WTC11 (cell line): ENCODE results near the gene STS.

Experiments used
- CREB1 ChIP-seq: sonication (generic); formaldehyde crosslinking; IDR thresholded peaks from 2 replicates; pipeline ENCODE4 v1.8.0; 2023; ENCODE audit warnings: mild to moderate bottlenecking, missing genetic modification reagents
- NR3C1 ChIP-seq: sonication (generic); formaldehyde crosslinking; conservative IDR thresholded peaks from 2 replicates; pipeline ENCODE4 v1.8.1; 2023; ENCODE audit warnings: low read depth, mild to moderate bottlenecking, missing genetic modification reagents
- PRRX2 ChIP-seq: fragments of 250-450 bp; sonication (Bioruptor Pico); IDR thresholded peaks from 2 replicates; pipeline ENCODE4 v1.8.0; 2021; ENCODE audit warnings: mild to moderate bottlenecking
- ZBTB21 ChIP-seq: sonication (generic); formaldehyde crosslinking; IDR thresholded peaks from 2 replicates; pipeline ENCODE4 v1.8.1; 2023; ENCODE audit warnings: mild to moderate bottlenecking, missing genetic modification reagents, borderline replicate concordance
- ZNF121 ChIP-seq: sonication (generic); formaldehyde crosslinking; IDR thresholded peaks from 2 replicates; pipeline ENCODE4 v1.8.0; 2023; ENCODE audit warnings: missing genetic modification reagents
- TF ChIP-seq, protein P1 (sequence below): fragments of 200-600 bp; IDR thresholded peaks from 2 replicates; pipeline ENCODE4 v1.8.0; 2022; ENCODE audit warnings: antibody characterized with exemption
- TF ChIP-seq, protein P2 (sequence below): sonication (generic); formaldehyde crosslinking; conservative IDR thresholded peaks from 2 replicates; pipeline ENCODE4 v1.8.1; 2022; ENCODE audit warnings: mild to moderate bottlenecking, missing genetic modification reagents
- TF ChIP-seq, protein P3 (sequence below): sonication (generic); formaldehyde crosslinking; IDR thresholded peaks from 2 replicates; pipeline ENCODE4 v1.8.1; 2023; ENCODE audit warnings: mild to moderate bottlenecking, missing genetic modification reagents, moderate library complexity
- TF ChIP-seq, protein P4 (sequence below): sonication (generic); formaldehyde crosslinking; IDR thresholded peaks from 2 replicates; pipeline ENCODE4 v1.8.0; 2023; ENCODE audit warnings: mild to moderate bottlenecking, missing genetic modification reagents
- TF ChIP-seq, protein P5 (sequence below): sonication (generic); formaldehyde crosslinking; IDR thresholded peaks from 2 replicates; pipeline ENCODE4 v1.8.1; 2023; ENCODE audit warnings: mild to moderate bottlenecking, missing genetic modification reagents
- TF ChIP-seq, protein P6 (sequence below): sonication (generic); formaldehyde crosslinking; IDR thresholded peaks from 2 replicates; pipeline ENCODE4 v1.8.0; 2022; ENCODE audit warnings: missing genetic modification reagents
- TF ChIP-seq, protein P7 (sequence below): sonication (generic); formaldehyde crosslinking; IDR thresholded peaks from 2 replicates; pipeline ENCODE4 v1.8.1; 2022; ENCODE audit warnings: low read depth, mild to moderate bottlenecking, moderate library complexity, missing genetic modification reagents, borderline replicate concordance

DNA sequence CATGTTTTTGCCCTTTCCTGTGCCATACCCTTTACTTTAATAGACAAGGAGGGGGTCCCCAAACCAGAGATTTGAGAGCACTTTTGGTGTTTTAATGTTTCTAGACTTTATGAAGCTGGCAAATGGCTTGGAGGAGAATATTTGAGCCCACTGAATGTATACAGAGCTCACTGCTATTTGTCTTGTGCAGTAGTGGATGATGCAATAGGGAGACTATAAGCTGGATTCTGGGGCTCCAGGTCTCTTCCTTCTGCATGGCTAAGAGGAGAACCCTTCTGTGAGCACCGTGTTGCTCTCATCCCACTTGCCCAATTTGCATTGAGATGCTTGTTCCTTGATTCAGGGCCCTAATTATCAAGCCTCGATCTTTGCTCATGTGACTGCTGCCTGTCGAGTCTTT, 9.4 kb downstream of the STS start:
- TF ChIP-seq, protein P1, sequence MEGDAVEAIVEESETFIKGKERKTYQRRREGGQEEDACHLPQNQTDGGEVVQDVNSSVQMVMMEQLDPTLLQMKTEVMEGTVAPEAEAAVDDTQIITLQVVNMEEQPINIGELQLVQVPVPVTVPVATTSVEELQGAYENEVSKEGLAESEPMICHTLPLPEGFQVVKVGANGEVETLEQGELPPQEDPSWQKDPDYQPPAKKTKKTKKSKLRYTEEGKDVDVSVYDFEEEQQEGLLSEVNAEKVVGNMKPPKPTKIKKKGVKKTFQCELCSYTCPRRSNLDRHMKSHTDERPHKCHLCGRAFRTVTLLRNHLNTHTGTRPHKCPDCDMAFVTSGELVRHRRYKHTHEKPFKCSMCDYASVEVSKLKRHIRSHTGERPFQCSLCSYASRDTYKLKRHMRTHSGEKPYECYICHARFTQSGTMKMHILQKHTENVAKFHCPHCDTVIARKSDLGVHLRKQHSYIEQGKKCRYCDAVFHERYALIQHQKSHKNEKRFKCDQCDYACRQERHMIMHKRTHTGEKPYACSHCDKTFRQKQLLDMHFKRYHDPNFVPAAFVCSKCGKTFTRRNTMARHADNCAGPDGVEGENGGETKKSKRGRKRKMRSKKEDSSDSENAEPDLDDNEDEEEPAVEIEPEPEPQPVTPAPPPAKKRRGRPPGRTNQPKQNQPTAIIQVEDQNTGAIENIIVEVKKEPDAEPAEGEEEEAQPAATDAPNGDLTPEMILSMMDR = no peak
- TF ChIP-seq, protein P2, sequence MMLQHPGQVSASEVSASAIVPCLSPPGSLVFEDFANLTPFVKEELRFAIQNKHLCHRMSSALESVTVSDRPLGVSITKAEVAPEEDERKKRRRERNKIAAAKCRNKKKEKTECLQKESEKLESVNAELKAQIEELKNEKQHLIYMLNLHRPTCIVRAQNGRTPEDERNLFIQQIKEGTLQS (CRISPR knock-in tag) = no peak
- TF ChIP-seq, protein P3, sequence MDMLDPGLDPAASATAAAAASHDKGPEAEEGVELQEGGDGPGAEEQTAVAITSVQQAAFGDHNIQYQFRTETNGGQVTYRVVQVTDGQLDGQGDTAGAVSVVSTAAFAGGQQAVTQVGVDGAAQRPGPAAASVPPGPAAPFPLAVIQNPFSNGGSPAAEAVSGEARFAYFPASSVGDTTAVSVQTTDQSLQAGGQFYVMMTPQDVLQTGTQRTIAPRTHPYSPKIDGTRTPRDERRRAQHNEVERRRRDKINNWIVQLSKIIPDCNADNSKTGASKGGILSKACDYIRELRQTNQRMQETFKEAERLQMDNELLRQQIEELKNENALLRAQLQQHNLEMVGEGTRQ (CRISPR knock-in tag) = no peak
- TF ChIP-seq CREB1 (CRISPR knock-in tag) = no peak
- TF ChIP-seq, protein P4, sequence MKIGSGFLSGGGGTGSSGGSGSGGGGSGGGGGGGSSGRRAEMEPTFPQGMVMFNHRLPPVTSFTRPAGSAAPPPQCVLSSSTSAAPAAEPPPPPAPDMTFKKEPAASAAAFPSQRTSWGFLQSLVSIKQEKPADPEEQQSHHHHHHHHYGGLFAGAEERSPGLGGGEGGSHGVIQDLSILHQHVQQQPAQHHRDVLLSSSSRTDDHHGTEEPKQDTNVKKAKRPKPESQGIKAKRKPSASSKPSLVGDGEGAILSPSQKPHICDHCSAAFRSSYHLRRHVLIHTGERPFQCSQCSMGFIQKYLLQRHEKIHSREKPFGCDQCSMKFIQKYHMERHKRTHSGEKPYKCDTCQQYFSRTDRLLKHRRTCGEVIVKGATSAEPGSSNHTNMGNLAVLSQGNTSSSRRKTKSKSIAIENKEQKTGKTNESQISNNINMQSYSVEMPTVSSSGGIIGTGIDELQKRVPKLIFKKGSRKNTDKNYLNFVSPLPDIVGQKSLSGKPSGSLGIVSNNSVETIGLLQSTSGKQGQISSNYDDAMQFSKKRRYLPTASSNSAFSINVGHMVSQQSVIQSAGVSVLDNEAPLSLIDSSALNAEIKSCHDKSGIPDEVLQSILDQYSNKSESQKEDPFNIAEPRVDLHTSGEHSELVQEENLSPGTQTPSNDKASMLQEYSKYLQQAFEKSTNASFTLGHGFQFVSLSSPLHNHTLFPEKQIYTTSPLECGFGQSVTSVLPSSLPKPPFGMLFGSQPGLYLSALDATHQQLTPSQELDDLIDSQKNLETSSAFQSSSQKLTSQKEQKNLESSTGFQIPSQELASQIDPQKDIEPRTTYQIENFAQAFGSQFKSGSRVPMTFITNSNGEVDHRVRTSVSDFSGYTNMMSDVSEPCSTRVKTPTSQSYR = no peak
- TF ChIP-seq, protein P5, sequence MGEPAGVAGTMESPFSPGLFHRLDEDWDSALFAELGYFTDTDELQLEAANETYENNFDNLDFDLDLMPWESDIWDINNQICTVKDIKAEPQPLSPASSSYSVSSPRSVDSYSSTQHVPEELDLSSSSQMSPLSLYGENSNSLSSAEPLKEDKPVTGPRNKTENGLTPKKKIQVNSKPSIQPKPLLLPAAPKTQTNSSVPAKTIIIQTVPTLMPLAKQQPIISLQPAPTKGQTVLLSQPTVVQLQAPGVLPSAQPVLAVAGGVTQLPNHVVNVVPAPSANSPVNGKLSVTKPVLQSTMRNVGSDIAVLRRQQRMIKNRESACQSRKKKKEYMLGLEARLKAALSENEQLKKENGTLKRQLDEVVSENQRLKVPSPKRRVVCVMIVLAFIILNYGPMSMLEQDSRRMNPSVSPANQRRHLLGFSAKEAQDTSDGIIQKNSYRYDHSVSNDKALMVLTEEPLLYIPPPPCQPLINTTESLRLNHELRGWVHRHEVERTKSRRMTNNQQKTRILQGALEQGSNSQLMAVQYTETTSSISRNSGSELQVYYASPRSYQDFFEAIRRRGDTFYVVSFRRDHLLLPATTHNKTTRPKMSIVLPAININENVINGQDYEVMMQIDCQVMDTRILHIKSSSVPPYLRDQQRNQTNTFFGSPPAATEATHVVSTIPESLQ (CRISPR knock-in tag) = no peak
- TF ChIP-seq, protein P6, sequence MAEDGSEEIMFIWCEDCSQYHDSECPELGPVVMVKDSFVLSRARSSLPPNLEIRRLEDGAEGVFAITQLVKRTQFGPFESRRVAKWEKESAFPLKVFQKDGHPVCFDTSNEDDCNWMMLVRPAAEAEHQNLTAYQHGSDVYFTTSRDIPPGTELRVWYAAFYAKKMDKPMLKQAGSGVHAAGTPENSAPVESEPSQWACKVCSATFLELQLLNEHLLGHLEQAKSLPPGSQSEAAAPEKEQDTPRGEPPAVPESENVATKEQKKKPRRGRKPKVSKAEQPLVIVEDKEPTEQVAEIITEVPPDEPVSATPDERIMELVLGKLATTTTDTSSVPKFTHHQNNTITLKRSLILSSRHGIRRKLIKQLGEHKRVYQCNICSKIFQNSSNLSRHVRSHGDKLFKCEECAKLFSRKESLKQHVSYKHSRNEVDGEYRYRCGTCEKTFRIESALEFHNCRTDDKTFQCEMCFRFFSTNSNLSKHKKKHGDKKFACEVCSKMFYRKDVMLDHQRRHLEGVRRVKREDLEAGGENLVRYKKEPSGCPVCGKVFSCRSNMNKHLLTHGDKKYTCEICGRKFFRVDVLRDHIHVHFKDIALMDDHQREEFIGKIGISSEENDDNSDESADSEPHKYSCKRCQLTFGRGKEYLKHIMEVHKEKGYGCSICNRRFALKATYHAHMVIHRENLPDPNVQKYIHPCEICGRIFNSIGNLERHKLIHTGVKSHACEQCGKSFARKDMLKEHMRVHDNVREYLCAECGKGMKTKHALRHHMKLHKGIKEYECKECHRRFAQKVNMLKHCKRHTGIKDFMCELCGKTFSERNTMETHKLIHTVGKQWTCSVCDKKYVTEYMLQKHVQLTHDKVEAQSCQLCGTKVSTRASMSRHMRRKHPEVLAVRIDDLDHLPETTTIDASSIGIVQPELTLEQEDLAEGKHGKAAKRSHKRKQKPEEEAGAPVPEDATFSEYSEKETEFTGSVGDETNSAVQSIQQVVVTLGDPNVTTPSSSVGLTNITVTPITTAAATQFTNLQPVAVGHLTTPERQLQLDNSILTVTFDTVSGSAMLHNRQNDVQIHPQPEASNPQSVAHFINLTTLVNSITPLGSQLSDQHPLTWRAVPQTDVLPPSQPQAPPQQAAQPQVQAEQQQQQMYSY (CRISPR knock-in tag) = no peak
- TF ChIP-seq, protein P7, sequence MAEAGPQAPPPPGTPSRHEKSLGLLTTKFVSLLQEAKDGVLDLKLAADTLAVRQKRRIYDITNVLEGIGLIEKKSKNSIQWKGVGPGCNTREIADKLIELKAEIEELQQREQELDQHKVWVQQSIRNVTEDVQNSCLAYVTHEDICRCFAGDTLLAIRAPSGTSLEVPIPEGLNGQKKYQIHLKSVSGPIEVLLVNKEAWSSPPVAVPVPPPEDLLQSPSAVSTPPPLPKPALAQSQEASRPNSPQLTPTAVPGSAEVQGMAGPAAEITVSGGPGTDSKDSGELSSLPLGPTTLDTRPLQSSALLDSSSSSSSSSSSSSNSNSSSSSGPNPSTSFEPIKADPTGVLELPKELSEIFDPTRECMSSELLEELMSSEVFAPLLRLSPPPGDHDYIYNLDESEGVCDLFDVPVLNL (CRISPR knock-in tag) = no peak
- TF ChIP-seq ZNF121 (CRISPR knock-in tag) = no peak
- TF ChIP-seq PRRX2 = no peak
- TF ChIP-seq NR3C1 = no peak
- no peak for TF ChIP-seq ZBTB21
